HCT116 (cell line): ENCODE measurements around the gene ZSWIM5. TPM values are rescaled to one million over a fixed set of nuclear protein-coding genes. Genes with fewer than 3 reads are reported as not detected.

Source experiments
- ATAC-seq: fragments of 200-7000 bp; cut with Tn5 transposase; 2 replicates; pipeline ENCODE4 v1.9.1; 2020; ENCODE audit warnings: mild to moderate bottlenecking, moderate library complexity
- BruUV-seq: library from RNA; stranded (reverse); fragments of 400-500 nt; replicated peaks from 2 replicates; lab custom pipeline; 2021; lab: Mats Ljungman, UMichigan
- CTCF ChIA-PET: fragments of 300-600 bp; sonication (Branson Sonifier 250); formaldehyde crosslinking; loops from one replicate; lab custom pipeline; 2021; ENCODE audit warnings: antibody characterized with exemption; lab: Charles Lee
- POLR2A ChIA-PET: fragments of 300-600, 350-600 bp; sonication (Branson Sonifier 250); formaldehyde crosslinking; loops from one replicate; lab custom pipeline; 2021; ENCODE audit warnings: antibody characterized with exemption; lab: Charles Lee
- RAD21 ChIA-PET, 2 experiments: fragments of 300-600 bp; sonication (Branson Sonifier 250); formaldehyde crosslinking; loops; one replicate each; lab custom pipeline; 2023; ENCODE audit warnings: low total read pairs in 2 of 2; ENCODE audit not compliant: uncharacterized antibody in 2 of 2, unreplicated experiment in 2 of 2, low non-redundant PET in 1 of 2; lab: Charles Lee
- DNase-seq: peaks from one replicate; pipeline ENCODE4 v3.0.0-alpha.2; 2010; ENCODE audit warnings: low read depth, low spot score
- H2AFZ ChIP-seq: fragments of 200-600 bp; shearing (Covaris generic), sonication (generic); 2 replicates; pipeline ENCODE4 v1.6.1; 2017; ENCODE audit warnings: low read depth, mixed run types, mixed read lengths, antibody characterized with exemption, low read length; ENCODE audit not compliant: poor library complexity, severe bottlenecking
- H3K27ac ChIP-seq: 2 replicates; pipeline ENCODE4 v1.5.1; 2012; ENCODE audit warnings: low read depth, low read length
- H3K27me3 ChIP-seq: fragments of 200-600 bp; sonication (generic); 2 replicates; pipeline ENCODE4 v1.6.1; 2016; ENCODE audit warnings: mixed run types, low read length, mixed read lengths; ENCODE audit not compliant: insufficient read depth
- H3K36me3 ChIP-seq, 2 experiments: fragments of 200-500 bp in 1 of 2; fragments of 200-600 bp in 1 of 2; sonication (Bioruptor generic) in 1 of 2; sonication (generic) in 1 of 2; 2 replicates each; pipeline versions ENCODE4 v1.5.1 to v1.6.1; 2014 to 2016; ENCODE audit warnings: low read length in 2 of 2, inconsistent platforms in 1 of 2, mixed read lengths in 1 of 2, mixed run types in 1 of 2; ENCODE audit not compliant: insufficient read depth in 2 of 2, control insufficient read depth in 1 of 2
- H3K4me1 ChIP-seq, 2 experiments: fragments of 200-600 bp in 1 of 2; sonication (generic) in 1 of 2; 2 replicates each; pipeline versions ENCODE4 v1.5.1 to v1.6.1; 2012 to 2017; ENCODE audit warnings: low read length in 2 of 2, inconsistent platforms in 1 of 2, mild to moderate bottlenecking in 1 of 2, mixed read lengths in 1 of 2, mixed run types in 1 of 2, moderate library complexity in 1 of 2; ENCODE audit not compliant: insufficient read depth in 2 of 2, control insufficient read depth in 1 of 2
- H3K4me2 ChIP-seq: fragments of 200-600 bp; sonication (generic); 2 replicates; pipeline ENCODE4 v1.6.1; 2017; ENCODE audit warnings: mixed run types, low read length, mixed read lengths
- H3K4me3 ChIP-seq, 2 experiments: fragments of 200-600 bp in 1 of 2; sonication (generic) in 1 of 2; replicated peaks in 1 of 2; 2 replicates each; pipeline ENCODE4 v1.5.1; 2011 to 2016; ENCODE audit warnings: low read length in 2 of 2, control low read depth in 1 of 2, low read depth in 1 of 2, mild to moderate bottlenecking in 1 of 2, mixed read lengths in 1 of 2, mixed run types in 1 of 2
- H3K79me2 ChIP-seq: fragments of 200-600 bp; sonication (generic); 2 replicates; pipeline ENCODE4 v1.6.1; 2017; ENCODE audit warnings: mild to moderate bottlenecking, mixed run types, low read length, moderate library complexity, mixed read lengths; ENCODE audit not compliant: insufficient read depth
- H3K9ac ChIP-seq: fragments of 200-600 bp; sonication (generic); 2 replicates; pipeline ENCODE4 v1.6.1; 2016; ENCODE audit warnings: low read length, mixed read lengths
- H3K9me2 ChIP-seq: fragments of 200-600 bp; sonication (generic), shearing (Covaris generic); 2 replicates; pipeline ENCODE4 v1.6.1; 2017; ENCODE audit warnings: mixed run types, mild to moderate bottlenecking, moderate library complexity; ENCODE audit not compliant: insufficient read depth
- H3K9me3 ChIP-seq, 2 experiments: fragments of 200-500 bp in 1 of 2; fragments of 200-600 bp in 1 of 2; sonication (Bioruptor generic) in 1 of 2; sonication (generic) in 1 of 2; 2 replicates each; pipeline ENCODE4 v1.6.1; 2014 to 2017; ENCODE audit warnings: low read length in 2 of 2, mixed read lengths in 2 of 2, inconsistent platforms in 1 of 2, low read depth in 1 of 2, mild to moderate bottlenecking in 1 of 2, mixed run types in 1 of 2, moderate library complexity in 1 of 2; ENCODE audit not compliant: control insufficient read depth in 1 of 2, insufficient read depth in 1 of 2
- H4K20me1 ChIP-seq: fragments of 200-600 bp; sonication (generic), shearing (Covaris generic); 2 replicates; pipeline ENCODE4 v1.6.1; 2017; ENCODE audit warnings: mixed run types, mild to moderate bottlenecking, moderate library complexity; ENCODE audit not compliant: insufficient read depth
- EGR1 ChIP-seq: IDR thresholded peaks from 2 replicates; pipeline ENCODE4 v1.6.1; 2012; ENCODE audit warnings: low read depth
- ELF1 ChIP-seq: IDR thresholded peaks from 2 replicates; pipeline ENCODE4 v1.6.1; 2012; ENCODE audit warnings: low read depth, borderline replicate concordance
- POLR2A ChIP-seq: IDR thresholded peaks from 2 replicates; pipeline ENCODE4 v1.7.0; 2011; ENCODE audit warnings: borderline replicate concordance; ENCODE audit not compliant: insufficient read depth, insufficient read length; ENCODE audit errors: extremely low read depth
- TCF7L2 ChIP-seq: IDR thresholded peaks from 2 replicates; pipeline ENCODE4 v1.7.0; 2011; ENCODE audit warnings: borderline replicate concordance, inconsistent platforms; ENCODE audit not compliant: insufficient read depth, insufficient read length; ENCODE audit errors: extremely low read depth
- YY1 ChIP-seq: IDR thresholded peaks from 2 replicates; pipeline ENCODE4 v1.6.1; 2011; ENCODE audit warnings: low read length, low read depth, moderate library complexity, mild to moderate bottlenecking; ENCODE audit not compliant: insufficient replicate concordance; ENCODE audit errors: extremely low read depth
- ZFX ChIP-seq: fragments of 450-650 bp; IDR thresholded peaks from 2 replicates; pipeline ENCODE4 v1.6.1; 2017
- ZNF274 ChIP-seq: fragments of 200-500 bp; sonication (Bioruptor generic); IDR thresholded peaks from 2 replicates; pipeline ENCODE4 v1.6.1; 2014; ENCODE audit warnings: mild to moderate bottlenecking, low read depth, low read length, inconsistent platforms
- intact Hi-C: fragments of 100-400 bp; cut with micrococcal nuclease; formaldehyde crosslinking; loops from 2 replicates; pipeline ENCODE4 v1.10.0; 2022
- total RNA-seq: library from RNA; stranded (reverse); gene quantifications from one replicate; pipeline ENCODE4 v1.2.1, GENCODE V29; 2021; ENCODE audit not compliant: unreplicated experiment
- TF ChIP-seq, protein P1 (sequence below): IDR thresholded peaks from 2 replicates; pipeline ENCODE4 v1.6.1; 2011; ENCODE audit warnings: mild to moderate bottlenecking, low read length, moderate library complexity; ENCODE audit not compliant: insufficient replicate concordance; ENCODE audit errors: extremely low read depth
- TF ChIP-seq, protein P2 (sequence below): IDR thresholded peaks from 2 replicates; pipeline ENCODE4 v1.6.1; 2012; ENCODE audit warnings: low read depth

ZSWIM5 gene
- total RNA-seq, 1 experiment from 2014 or later = 1.1 TPM

DNA sequence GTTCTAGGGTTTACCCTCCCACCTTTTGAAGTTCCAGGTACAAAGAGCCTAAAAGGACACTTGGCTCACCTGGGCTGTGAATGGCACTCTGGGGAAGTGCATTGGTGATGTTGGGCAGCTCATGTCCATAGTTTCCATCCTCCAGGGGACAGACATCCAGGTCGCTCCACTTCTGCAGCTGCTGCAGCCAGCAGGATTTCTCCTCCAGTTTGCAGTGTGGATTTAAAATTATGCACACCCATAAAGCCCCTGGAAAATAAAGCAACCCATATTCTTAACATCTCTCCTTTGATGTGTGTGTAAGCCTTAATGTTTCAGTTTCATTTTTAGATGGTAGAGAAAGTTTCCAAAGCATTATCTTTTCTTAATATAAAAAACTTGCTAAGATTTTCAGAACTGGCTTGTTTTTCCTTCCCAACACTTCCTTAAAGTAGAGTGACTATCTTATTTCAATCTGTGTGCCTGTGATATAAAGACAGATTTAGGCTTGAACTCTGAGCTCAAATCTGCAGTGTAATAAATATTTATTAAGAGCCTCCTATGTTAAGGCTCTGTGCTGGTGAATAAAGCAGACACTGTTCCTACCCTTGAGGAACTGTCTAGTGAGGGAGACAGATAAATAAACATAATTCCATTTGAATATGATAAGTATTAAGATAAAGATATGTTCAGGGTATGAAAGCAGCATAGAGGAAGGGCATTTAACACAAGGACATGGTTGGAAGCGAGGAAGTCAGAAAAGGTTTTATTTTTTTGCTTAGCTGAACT lies 155.2 kb downstream of the ZSWIM5 start:
- DNase-seq = no peak
- no peak for TF ChIP-seq EGR1
- TF ChIP-seq, protein P1, sequence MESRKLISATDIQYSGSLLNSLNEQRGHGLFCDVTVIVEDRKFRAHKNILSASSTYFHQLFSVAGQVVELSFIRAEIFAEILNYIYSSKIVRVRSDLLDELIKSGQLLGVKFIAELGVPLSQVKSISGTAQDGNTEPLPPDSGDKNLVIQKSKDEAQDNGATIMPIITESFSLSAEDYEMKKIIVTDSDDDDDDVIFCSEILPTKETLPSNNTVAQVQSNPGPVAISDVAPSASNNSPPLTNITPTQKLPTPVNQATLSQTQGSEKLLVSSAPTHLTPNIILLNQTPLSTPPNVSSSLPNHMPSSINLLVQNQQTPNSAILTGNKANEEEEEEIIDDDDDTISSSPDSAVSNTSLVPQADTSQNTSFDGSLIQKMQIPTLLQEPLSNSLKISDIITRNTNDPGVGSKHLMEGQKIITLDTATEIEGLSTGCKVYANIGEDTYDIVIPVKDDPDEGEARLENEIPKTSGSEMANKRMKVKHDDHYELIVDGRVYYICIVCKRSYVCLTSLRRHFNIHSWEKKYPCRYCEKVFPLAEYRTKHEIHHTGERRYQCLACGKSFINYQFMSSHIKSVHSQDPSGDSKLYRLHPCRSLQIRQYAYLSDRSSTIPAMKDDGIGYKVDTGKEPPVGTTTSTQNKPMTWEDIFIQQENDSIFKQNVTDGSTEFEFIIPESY = no peak
- no peaks in the 10 kb centered on the region for H3K79me2 ChIP-seq
- ChIA-PET RAD21 (interaction anchor here in 1 of 2 experiments (0.6 kb wide), 1 partner anchor 40 kb away, joined by 3 read pairs; no protein-coding TSS in a partner anchor), POLR2A (no interaction called here), CTCF (interaction anchor here (0.5 kb wide), 1 partner anchor 1355 kb away, joined by 3 read pairs; no protein-coding TSS in a partner anchor)
- no peaks in the 10 kb centered on the region for H4K20me1 ChIP-seq
- no peak overlapping the region for H3K4me2 ChIP-seq
- no peak overlapping the region for H3K27ac ChIP-seq
- H3K36me3 ChIP-seq = no peaks in the 10 kb centered on the region
- no TSS peak for BruUV-seq
- H2AFZ ChIP-seq = no peak overlapping the region
- no peak overlapping the region for H3K9ac ChIP-seq
- H3K27me3 ChIP-seq = no peaks in the 10 kb centered on the region
- no peak for ATAC-seq
- no peaks in the 10 kb centered on the region for H3K9me3 ChIP-seq
- no peak overlapping the region for H3K4me3 ChIP-seq
- no peaks in the 10 kb centered on the region for H3K9me2 ChIP-seq
- H3K4me1 ChIP-seq = no peaks in the 10 kb centered on the region
- intact Hi-C loops = no loop called here

DNA sequence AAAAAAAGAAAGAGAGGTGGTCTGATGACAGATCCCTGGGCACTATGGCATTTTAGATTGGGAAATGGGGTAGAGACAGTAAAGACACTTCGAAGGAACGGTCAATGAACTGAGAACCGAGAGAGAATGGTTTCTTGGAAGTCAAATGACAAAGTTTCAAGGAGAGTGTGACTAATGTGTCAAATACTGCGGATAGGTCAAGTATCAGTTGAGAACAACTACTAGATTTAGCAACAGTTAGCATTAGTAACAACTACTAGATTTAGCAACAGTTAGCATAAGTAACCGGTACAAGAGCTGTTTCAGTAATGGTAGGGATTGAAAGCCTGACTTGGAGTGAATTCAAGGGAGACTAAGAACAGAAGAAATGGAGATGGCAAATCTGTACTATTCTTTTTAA lies 159.4 kb downstream of the ZSWIM5 start:
- Histone ChIP-seq H3K27ac (no peak overlapping the region), H3K36me3 (no peaks in the 10 kb centered on the region), H3K9me3 (no peaks in the 10 kb centered on the region), H2AFZ (no peak overlapping the region), H3K27me3 (no peaks in the 10 kb centered on the region), H3K4me1 (no peaks in the 10 kb centered on the region), H3K4me3 (no peak overlapping the region), H3K9ac (no peak overlapping the region), H3K4me2 (no peak overlapping the region), H3K79me2 (no peaks in the 10 kb centered on the region), H3K9me2 (no peaks in the 10 kb centered on the region), H4K20me1 (no peaks in the 10 kb centered on the region)
- ChIA-PET CTCF (no interaction called here), RAD21 (no interaction called here), POLR2A (interaction anchor here (0.7 kb wide), 1 partner anchor 18 kb away, joined by 3 read pairs; no protein-coding TSS in a partner anchor)
- intact Hi-C loops = no loop called here
- no TSS peak for BruUV-seq
- ATAC-seq (no peak), DNase-seq (no peak)
- no peak for TF ChIP-seq YY1
- TF ChIP-seq ZNF274 = no peak
- TF ChIP-seq TCF7L2 = no peak
- no peak for TF ChIP-seq ELF1
- TF ChIP-seq, protein P2, sequence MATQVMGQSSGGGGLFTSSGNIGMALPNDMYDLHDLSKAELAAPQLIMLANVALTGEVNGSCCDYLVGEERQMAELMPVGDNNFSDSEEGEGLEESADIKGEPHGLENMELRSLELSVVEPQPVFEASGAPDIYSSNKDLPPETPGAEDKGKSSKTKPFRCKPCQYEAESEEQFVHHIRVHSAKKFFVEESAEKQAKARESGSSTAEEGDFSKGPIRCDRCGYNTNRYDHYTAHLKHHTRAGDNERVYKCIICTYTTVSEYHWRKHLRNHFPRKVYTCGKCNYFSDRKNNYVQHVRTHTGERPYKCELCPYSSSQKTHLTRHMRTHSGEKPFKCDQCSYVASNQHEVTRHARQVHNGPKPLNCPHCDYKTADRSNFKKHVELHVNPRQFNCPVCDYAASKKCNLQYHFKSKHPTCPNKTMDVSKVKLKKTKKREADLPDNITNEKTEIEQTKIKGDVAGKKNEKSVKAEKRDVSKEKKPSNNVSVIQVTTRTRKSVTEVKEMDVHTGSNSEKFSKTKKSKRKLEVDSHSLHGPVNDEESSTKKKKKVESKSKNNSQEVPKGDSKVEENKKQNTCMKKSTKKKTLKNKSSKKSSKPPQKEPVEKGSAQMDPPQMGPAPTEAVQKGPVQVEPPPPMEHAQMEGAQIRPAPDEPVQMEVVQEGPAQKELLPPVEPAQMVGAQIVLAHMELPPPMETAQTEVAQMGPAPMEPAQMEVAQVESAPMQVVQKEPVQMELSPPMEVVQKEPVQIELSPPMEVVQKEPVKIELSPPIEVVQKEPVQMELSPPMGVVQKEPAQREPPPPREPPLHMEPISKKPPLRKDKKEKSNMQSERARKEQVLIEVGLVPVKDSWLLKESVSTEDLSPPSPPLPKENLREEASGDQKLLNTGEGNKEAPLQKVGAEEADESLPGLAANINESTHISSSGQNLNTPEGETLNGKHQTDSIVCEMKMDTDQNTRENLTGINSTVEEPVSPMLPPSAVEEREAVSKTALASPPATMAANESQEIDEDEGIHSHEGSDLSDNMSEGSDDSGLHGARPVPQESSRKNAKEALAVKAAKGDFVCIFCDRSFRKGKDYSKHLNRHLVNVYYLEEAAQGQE = no peak
- TF ChIP-seq ZFX = no peak
- no peak for TF ChIP-seq POLR2A
- TF ChIP-seq, protein P1 = no peak
